GM18951 (cell line): ENCODE measurements around the gene MYCT1.

Experiments used
- POLR2A ChIP-seq: IDR thresholded peaks from 4 replicates; pipeline ENCODE4 v1.6.1; 2011; ENCODE audit warnings: mild to moderate bottlenecking; ENCODE audit not compliant: insufficient read length, insufficient read depth; ENCODE audit errors: extremely low read depth
- in situ Hi-C: fragments of 300-500 bp; cut with MboI; formaldehyde crosslinking; loops from one replicate; pipeline ENCODE4 v1.12.0; 2022; ENCODE audit warnings: low sequenced_read_pairs, mixed read lengths, inconsistent platforms; ENCODE audit not compliant: unreplicated experiment

The MYCT1 gene

GRCh38 chr6:152745509-152746171 lies 47.9 kb downstream of the MYCT1 start:
- TF ChIP-seq POLR2A: no peak
- in situ Hi-C loops: no loop called here

DNA sequence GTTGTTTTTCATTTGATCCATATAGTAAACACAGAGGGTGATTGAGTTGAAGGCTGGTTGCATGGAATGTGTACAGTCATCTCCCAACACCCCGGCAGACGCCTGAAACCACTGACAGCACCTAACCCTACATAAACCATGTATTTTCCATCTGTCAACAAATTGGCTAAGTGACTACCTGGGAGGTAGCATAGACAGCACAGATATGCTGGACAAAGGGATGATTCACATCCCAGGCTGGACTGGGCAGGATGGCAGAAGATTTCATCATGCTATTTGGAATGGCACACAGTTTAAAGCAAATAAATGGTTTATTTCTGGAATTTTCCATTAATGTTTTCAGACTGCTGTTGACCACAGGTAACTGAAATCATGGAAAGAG lies 48.5 kb downstream of the MYCT1 start:
- in situ Hi-C loops: no loop called here
- no peak for TF ChIP-seq POLR2A

- in situ Hi-C loops: no loop called here
These were observed 51.1 kb downstream of the MYCT1 start for GRCh38 chr6:152748843-152749242.

GRCh38 chr6:152749336-152749735 lies 51.6 kb downstream of the MYCT1 start:
- TF ChIP-seq POLR2A: no peak
- in situ Hi-C loops: no loop called here

More at GRCh38 chr6:152748843-152749242, 51.1 kb downstream of the MYCT1 start:
- TF ChIP-seq POLR2A: no peak

DNA sequence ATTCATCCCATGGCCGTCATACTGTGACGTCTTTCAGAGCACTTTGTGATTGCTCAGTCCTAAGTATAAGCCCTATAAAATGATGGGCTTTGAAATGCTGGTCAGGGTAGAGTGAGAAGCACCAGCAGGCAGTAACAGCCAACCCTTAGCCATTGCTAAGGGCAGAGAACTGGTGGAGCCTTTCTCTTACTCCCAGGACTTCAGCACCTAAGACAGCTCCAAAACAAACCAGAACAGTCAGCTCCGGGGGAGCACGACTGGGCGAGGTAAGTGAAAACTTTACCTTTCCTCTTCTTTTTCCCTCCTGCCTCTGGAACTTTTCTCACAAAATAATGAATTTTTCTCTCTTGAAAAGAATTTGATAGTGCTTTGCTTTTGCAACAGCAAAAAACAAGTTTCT lies 53.0 kb downstream of the MYCT1 start, which contains the start of gene VIP:
VIP (plus strand) TSS at position 104 of the 400 bp plus-strand sequence. CDS start 1,381 bp downstream, outside the sequence.
- TF ChIP-seq POLR2A: no peak
- in situ Hi-C loops: no loop called here

DNA sequence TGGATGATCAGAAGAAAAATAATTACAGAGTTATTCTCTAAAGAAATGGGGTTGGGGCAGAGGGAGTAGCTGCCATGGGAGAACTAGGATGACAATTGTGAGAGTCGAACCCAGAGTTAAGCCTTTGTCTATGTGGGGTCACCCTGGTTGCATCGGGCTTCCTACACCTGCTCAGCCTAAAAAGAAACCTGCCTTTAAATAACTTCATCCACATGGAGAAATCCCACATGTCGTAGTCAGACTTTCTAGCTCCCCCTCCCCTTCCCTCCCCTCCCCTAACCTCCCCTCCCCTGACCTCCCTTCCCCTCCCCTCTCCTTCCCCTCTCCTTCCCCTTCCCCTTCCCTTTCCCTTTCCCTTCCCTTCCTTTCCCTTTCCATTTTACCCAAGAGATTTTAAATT lies 67.6 kb downstream of the MYCT1 start:
- TF ChIP-seq POLR2A: no peak
- in situ Hi-C loops: no loop called here

DNA sequence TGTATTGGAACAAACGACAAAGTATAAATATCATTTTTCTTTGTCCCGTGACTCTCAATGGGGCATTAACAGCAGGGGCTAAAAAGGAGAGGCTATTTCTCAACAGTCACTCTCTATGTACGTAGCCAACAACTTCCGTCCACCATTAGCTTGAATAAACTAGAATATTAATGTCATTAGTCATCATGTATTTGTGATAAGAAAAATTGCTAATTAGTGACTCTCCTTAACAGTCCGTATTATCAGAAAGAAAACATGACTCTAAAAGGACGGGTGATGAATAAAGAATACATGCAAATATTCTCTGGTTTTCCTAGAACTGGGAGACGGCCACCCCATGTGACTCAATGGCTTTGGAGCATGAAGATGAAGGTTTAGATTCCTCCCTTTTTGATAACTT lies 71.5 kb downstream of the MYCT1 start:
- in situ Hi-C loops: no loop called here
- TF ChIP-seq POLR2A: no peak

- in situ Hi-C loops: no loop called here
- TF ChIP-seq POLR2A: no peak
These were observed 72.3 kb downstream of the MYCT1 start for GRCh38 chr6:152769993-152770392.

- in situ Hi-C loops: no loop called here
- no peak for TF ChIP-seq POLR2A
These were observed 73.5 kb downstream of the MYCT1 start for GRCh38 chr6:152771061-152771687.
